GM21717 (cell line): ENCODE measurements around the gene RIMBP3C.
"Not testable (repeated sequence)": the region's sequence is repeated elsewhere in the genome, so short reads cannot be mapped to it uniquely, and the experiment has no call there.

Source experiments
- ATAC-seq: cut with Tn5 transposase; IDR thresholded peaks from one replicate; pipeline ENCODE4 v1.9.1; 2021; ENCODE audit warnings: mild to moderate bottlenecking, moderate library complexity; ENCODE audit not compliant: unreplicated experiment

The RIMBP3C gene

DNA sequence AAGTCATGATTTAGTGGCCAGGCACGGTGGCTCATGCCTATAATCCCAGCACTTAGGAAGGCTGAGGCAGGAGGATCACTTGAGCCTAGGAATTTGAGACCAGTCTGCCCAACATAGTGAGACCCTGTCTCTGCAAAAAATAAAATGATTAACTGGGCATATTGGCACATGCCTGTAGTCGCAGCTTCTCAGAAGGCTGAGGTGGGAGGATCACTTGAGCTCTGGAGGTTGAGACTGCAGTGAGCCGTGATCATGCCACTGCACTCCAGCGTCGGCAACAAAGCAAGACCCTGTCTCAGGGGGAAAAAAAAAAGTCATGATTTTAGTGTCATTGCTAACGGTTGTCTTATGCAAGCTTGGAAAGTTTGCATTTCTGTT, 28.2 kb upstream of the RIMBP3C start:
- no peak for ATAC-seq

DNA sequence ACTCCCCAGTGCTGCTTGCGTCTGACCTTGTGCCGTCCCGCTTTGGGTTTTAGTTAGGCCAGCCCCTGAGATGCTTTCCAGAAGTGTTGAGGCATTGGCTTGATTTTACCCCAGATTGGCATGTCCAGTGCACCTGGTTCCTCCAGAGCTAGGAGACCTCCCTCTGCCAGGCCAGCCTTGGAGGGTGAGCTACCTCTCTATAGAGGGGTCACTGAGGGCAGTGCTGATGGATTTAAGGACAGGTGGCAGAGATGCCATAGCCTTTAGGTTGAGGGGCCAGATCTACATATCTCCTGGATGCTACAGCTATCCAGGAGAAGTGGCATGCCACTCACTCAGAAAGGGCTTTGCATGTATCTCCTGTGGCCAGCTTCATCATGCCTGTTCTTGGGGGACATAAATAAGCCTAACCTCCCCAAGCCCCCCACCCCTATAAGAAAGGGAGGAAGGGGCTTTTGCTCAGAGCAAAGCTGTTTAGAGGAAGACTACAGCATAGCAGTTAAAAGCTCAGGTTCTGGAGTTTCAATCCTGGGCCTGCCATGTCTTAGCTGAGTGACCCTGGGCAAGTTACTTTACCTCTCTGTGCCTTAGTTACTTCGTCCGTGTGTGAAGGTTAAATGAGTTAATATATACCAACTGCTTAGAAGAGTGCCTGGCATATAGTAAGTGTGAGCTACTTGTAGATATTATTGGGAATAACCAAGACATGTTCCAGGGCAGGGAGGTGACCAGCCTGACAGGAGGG, 22.7 kb upstream of the RIMBP3C start:
- no peak for ATAC-seq

DNA sequence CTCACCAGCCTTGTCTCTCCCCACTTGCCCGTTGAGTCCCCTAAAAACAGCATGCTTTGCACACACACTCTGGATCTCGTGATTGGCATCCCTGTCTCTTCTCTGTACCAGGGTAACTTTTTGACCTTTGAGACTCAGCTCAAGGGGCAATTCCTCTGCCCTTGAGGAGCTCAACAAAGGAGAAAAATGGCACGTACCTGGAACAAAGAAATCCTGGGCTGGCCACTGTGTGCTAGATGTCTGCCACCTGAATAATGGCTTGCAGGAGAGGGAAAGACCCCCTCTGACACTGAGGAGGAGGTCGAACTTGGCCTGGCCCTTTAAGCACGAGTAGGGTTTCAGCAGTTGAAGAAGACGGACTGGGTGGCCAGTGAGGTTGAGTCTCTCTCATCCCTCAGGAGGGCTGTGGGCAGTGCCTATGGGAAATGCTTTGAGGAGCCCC, 22.1 kb upstream of the RIMBP3C start:
- no peak for ATAC-seq

DNA sequence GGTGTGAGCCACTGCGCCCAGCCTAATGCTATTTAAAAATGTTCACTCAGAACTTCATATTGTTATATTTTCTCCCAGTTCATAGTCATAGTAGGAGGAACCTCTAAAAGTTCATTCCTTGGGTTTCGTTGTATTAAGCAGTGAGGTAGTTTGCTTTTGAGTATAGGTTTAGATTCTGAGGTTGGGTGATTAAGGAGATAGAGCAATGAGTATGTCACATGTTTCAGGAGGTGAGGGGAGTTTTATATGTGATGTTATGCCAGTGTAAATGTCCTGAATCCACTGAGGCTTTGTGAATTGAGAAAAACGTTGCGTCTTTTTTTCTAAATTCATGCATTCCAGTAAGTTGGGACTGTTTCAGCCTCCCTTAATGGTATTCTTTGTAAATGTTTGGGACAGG, 20.4 kb upstream of the RIMBP3C start:
- ATAC-seq = no peak

DNA sequence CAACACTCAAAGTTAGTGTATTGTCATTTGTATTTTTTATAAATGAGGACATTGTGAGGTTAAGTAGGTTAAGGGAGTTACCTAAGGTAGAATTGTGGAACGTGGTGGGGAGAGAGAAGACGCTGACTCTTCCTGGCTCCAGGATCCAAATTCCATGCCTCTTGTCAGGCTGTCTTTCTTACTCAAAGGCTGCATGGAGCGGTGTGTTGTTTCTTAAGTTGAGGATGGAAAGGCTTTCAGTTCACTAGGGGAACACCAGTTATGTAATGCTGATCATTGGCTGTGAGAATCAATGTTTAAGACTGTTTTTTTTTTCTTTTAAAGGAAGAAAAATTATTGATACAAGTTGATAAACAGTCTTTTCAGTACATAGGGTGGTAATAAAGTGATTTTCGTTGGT, 19.1 kb upstream of the RIMBP3C start:
- no peak for ATAC-seq

DNA sequence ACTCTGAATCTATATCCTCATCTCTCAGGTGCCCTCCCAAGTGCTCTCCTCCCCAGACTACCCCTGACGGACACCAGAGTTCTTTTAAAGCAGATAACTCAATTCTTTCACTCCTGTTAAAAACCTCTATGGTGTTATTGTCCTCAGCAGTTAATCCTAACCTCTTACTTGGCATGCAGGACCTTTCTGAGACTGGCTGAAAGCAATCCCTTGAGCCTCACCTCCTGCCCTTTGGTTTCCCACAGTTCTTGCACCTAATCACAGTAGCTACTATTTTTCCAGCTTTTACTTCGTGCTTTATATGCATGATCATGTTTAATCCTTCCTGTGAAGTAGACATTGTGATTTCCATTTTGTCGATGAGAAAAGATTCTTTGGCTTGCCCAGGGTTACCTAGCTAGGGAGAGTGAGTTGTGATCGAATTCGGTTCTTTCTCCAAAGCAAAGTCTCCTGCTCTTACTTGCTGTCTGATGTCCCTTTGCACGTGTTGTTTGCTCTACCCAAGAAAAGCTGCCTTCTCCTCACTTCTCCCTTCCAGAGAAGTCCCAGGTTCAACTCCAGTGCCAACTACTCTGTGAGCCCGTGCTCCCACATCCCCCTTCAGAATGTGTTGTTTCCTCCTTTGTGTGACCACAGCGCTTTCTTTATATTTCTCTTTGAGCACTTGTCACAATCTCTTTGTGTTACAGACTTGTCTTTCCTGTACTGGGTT, 18.4 kb upstream of the RIMBP3C start:
- no peak for ATAC-seq

DNA sequence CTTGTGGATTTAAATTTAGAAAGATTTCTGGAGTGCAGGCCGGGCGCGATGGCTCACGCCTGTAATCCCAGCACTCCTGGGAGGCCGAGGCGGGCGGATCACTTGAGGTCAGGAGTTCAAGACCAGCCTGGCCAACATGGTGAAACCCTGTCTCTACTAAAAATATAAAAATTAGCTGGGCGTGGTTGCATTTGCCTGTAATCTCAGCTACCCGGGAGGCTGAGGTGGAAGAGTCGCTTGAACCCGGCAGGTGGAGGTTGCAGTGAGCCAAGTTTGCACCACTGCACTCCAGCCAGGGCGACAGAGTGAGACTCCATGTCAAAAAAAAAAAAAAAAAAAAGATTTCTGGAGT, 17.8 kb upstream of the RIMBP3C start:
- not testable (repeated sequence) for ATAC-seq

DNA sequence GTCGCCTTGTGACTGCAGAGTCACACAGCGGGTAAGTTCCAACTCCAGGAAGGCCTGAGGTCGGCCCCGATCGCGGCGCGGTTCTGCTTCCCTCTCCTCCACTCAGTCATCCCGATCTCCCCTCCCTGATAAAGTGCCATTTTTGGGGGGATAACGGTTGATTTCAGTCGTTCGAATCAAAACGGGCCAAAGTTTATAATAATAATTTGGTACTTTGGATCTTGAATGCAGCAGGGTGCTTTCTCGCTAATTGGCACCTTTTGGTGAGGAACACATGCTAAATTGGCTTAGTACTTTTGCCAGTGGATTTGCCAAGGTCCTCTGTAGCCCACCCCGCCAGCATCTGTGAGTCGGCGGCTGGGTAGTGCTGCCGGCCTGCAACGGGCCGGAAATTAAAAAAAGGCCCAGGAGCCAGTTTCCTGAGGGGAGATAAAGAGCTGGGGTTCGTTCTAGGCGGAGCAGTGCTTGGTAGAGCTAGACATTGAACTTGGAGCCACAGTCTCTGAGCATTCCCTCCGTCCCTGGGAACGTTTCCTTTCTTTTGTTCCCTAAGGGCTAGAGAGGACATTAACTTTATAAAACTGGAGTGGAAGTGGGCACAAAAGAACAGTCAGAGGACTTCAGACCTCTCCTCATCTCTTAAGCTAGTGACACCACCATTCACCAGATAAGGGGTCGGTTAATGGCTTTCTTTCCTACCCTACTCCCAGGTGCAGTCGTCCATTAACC, 17.2 kb upstream of the RIMBP3C start:
- ATAC-seq = no peak

DNA sequence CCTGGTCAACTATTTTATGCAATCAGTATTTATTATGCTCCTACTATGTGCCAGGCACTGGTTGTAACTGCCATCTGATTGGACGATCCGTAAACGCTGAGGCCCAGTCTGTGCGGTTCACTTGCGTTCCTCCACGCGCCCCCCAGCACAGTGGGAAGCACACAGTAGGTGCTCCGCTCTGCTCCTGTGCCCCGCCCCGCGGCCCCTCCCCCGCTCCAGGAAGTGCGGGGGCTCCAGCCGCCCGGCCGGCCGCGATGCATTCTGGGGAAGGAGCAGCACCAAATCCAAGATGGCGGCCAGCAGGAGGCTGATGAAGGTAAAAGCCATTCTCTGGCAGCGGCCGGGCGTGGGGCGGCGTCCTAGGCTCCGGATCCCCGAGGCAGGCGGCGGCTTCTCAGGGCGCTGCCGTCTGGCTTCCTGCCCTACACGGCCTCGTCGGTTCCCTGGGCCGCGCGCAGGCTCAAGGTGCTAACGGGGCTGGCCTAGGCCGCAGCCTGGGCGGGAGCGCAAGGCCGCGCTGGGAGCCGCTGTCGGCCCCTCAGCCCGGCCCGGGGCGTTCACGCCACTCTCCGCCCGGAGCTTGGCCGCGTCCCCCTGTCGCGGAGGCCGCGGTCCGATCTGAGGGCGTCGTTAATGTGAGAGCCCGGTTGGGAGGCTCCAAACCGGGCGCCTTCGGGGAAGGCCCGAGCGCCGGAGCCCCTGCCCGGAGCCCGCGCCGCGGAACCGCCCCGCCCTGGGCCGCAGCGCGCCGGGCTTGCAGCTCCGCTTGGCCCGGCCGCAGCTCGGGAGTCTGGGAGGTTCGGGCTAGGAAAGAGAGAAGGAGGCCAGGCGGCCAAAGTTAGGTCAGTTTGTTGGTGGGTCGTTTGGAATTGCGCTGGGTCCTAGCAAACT, 16.4 kb upstream of the RIMBP3C start, which contains the start of gene UBE2L3:
Gene UBE2L3, plus strand, starts transcription at position 259 of the 891 bp plus-strand sequence. Its CDS starts 31 bp downstream, at position 290.
- peak; percentile 54 for ATAC-seq

DNA sequence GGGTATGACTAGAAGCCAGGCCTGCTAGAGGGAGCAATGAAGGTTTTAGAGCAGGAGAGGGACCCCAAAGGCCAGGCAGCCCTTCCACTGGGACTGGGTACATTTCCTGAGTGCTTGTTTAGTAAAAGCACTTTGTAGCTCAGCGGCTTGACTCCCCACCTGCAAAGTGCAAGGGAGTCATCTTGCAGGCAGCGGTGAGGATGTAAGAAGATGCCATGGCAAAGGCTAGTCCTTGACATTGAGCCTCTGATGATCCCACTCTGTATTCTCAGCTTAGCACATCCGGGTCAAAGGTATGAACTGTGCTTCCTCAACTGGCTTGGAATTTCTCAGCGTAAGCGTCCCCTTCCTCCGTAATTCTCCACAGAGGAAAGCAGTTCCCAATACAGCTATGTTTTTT, 13.2 kb upstream of the RIMBP3C start:
- ATAC-seq = no peak

DNA sequence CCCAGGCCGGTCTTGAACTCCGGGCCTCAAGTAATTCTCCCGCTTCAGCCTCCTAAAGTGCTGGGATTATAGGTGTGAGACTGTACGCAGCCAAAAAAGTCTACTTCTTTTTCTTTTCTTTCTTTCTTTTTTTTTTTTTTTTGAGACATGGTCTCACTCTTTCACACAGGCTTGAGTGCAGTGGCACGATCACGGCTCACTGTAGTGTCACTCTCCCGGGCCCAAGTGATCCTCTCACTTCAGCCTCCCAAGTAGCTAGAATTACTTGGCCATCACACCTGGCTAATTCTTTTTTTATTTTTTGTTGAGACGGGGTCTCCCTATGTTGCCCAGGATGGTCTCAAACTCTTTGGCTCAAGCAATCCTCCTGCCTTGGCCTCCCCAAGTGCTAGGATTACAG, 12.7 kb upstream of the RIMBP3C start:
- no peak for ATAC-seq

DNA sequence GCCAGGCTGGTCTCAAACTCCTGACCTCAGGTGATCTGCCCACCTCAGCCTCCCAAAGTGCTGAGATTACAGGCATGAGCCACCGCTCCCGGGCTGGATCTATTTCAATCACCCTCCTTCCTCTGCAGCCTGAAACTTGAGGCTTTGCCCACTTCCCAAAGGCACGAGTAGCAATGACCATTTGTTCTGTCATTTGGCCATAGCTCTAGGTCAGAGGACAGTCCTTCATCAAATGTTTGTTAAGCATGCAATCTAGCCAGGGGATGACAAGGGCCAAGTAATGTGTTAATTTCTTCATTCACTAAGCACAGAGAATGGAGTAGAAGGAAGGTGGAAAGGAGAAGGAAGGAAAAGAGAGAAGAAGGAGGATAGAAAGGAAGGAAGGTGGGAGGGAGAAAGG, 9.4 kb upstream of the RIMBP3C start:
- ATAC-seq = not testable (repeated sequence)

DNA sequence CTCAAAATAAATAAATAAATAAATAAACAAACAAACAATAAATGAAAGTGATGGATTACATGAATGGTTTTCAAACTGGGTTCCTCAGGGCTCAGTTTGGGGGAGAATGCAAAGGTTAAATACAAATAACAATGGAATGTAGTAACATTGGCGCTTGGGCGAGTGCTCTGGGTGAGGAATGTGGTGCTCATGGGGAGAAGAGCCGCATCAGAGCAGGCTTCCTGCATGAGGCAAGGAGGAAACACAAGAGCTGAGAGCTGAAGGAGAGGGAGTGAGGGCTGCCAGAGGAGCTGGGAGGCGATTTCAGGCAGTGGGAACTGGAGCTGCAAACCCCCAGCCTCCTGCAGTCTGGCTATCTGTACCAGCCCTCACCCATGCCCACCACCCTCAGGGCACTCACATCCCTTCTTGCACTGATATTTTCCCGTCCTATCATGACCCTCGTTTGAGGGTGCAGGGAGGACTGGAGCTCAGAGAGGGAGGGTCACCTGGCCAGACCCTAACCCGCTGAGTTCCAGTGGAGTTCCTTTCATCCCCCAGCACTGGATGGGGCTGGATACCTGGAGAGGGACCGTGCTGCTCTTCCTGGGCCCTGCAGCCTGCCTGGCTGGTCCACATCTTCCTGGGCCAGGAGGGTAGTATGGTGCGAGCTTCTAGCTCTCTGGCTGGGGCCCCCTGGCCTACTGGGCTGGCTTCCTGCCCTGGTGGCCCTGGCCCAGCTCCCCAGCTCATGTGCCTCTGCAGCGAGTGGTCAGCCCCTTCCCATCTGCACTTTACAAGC, 8.3 kb upstream of the RIMBP3C start:
- ATAC-seq = not testable (repeated sequence)

DNA sequence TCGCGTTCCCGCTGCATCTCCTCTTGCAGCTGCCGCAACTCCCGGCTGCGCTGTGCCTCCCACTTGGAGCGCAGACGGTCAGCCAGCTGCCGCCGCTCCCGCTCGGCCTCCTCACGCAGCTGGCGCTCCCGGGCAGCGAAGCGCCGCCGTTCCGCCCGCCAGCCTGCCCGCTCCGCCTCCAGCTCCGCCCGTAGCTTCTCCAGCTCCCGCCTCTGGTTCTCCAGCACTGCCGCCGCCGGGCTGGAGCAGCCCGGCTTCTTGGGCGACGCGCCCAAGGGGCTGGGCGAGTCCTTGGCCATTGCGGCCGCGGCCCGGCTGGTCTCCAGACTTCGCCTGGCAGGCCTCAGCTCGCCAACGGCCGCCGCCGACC, 598 bp downstream of the RIMBP3C start:
- ATAC-seq = not testable (repeated sequence)

DNA sequence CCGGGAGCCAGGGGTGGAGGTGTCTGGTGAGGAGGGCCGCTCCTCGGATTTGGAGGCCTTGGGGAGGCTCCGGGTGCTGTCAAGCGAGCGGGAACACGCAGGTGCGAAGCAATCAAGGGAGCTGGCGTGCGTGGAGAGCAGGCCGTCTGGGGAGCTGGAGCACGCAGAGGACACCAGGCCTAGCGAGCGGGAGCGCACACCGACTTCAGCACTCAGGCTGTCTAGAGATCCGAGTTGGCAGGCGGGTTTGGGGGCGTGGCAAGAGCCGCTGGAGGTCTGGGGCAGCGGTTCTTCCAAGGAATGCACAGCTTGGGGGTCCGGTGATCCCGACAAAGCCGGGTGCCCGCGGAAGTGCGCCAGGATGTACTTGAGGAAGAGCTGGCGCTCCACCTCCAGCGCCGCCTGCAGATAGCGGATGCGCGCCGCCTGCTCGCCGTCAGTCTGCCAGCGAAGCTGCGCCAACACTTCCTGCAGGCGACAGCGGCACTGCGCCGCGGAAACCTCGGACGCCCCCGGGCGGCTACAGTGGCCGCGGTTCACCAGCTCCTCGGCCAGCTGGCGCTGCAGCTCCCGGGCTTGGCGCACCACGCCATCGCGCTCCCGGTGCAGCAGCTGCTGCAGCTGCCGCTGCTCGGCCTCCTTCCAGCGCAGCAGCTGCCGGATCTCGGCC, 1.1 kb downstream of the RIMBP3C start:
- not testable (repeated sequence) for ATAC-seq

DNA sequence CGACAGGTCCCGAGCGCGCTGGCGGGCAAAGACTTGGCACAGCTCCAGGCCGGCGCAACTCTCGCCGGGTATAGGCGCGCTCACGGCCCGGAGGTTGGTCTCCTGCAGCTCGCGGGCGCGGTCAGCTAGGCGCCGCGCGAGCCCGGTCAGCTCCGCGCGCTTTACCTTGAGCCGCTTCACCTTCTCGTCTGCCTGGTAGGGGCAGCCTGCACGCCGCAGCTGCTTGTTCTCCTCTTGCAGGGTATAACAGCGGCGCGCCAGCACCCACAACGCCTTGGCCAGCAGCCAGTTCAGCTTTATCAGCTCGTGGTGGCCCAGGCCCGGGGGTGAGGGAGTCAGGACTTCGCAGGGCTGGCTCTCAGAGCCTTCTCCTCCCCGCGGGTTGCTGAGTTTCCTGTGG, 1.7 kb downstream of the RIMBP3C start:
- not testable (repeated sequence) for ATAC-seq

DNA sequence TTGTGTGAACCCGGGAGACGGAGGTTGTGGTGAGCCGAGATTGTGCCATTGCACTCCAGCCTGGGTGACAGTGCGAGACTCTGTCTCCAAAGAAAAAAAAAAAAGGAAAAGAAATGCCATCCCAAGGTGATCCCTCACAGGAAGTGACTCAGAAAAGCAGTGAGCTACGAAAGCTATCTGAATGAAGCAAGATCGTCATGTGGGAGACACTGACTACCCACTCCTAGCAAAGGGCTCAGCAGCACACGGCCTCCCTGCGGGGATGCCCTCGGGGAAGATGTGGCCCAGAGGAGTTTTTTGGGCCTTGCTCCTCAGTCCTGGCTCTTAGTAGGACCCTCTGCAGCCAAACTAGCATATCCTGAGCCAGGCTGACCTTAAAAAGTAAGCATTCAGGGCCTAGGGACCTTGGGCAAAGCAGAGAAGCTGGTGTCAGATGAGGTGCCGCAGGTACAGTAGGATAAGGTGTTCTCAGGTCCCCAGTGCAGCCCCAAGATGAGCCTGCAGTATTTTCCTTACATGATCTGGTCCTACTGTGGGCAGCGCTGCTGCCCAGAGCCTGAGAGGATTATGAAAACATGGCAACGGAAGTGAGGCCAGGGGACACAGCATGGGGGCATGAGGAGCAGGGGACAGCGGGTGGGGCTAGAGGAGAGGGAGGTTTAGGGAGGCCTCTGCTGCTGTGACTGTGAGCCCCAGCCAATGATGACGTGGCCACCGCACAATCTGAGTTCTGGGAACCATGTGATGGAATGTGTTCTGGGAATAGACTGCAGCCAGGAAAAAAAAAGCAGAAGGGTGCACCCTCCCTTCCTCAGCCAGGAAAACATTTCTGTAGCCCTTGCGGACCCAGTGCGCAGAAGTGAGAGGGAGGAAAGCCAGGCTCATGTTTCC, 6.6 kb downstream of the RIMBP3C start:
- ATAC-seq = not testable (repeated sequence)

DNA sequence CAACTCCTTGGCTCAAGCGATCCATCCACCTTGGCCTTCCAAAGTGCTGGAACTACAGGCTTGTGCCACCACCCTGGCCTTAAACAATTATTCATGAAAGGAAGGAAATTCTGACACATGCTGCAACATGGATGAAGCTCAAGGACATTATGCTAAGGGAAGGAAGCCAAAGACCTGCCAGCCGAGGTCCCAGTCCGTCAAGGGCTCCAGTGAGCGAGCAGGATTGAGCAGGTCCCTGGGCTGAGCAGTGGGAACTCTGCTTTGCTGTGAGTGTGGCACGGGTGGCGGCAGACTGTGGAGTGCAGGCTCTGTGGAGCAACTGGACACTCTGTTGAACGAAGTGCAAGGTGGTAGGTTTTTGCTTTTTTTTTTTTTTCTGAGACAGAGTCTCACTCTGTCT, 11.4 kb downstream of the RIMBP3C start:
- not testable (repeated sequence) for ATAC-seq
